Common myeloid progenitor, CD34-positive (primary cell): ENCODE data around the gene RPN2.
"Not testable (repeated sequence)": the region's sequence is repeated elsewhere in the genome, so short reads cannot be mapped to it uniquely, and the experiment has no call there.

Experiments used
- CTCF ChIA-PET: fragments of 350-600 bp; sonication (Branson Sonifier 250); formaldehyde crosslinking; loops from one replicate; lab custom pipeline; 2021; ENCODE audit warnings: antibody characterized with exemption; lab: Charles Lee
- POLR2A ChIA-PET: fragments of 350-600 bp; sonication (Branson Sonifier 250); formaldehyde crosslinking; loops from one replicate; lab custom pipeline; 2021; ENCODE audit warnings: antibody characterized with exemption; lab: Charles Lee
- DNase-seq, 3 donors: peaks; one replicate each; pipeline versions ENCODE4 v3.0.0 to v3.0.0-alpha.2; 2013
- H3K27ac ChIP-seq, 2 experiments: 1 replicate in 1 of 2; 2 replicates in 1 of 2; pipeline ENCODE4 v1.7.0; 2013; ENCODE audit warnings: inconsistent platforms in 2 of 2, low read length in 2 of 2, mild to moderate bottlenecking in 2 of 2, low read depth in 1 of 2, moderate library complexity in 1 of 2; ENCODE audit not compliant: severe bottlenecking in 2 of 2, insufficient read depth in 1 of 2, poor library complexity in 1 of 2
- H3K27me3 ChIP-seq, 5 experiments: replicated peaks in 2 of 5; 1 replicate in 3 of 5; 2 replicates in 2 of 5; pipeline versions ENCODE4 v1.6.1 to v1.7.0; 2013; ENCODE audit warnings: low read length in 4 of 5, mild to moderate bottlenecking in 2 of 5, moderate library complexity in 2 of 5, inconsistent platforms in 1 of 5; ENCODE audit not compliant: insufficient read depth in 5 of 5, control insufficient read depth in 4 of 5
- H3K36me3 ChIP-seq, 4 experiments: 1 replicate in 2 of 4; 2 replicates in 2 of 4; pipeline versions ENCODE4 v1.6.1 to v1.7.0; 2013; ENCODE audit warnings: low read length in 3 of 4, control low read depth in 1 of 4, mild to moderate bottlenecking in 1 of 4; ENCODE audit not compliant: control insufficient read depth in 4 of 4, insufficient read depth in 4 of 4
- H3K4me1 ChIP-seq, 4 experiments: 1 replicate in 3 of 4; 2 replicates in 1 of 4; pipeline versions ENCODE4 v1.6.1 to v1.7.1; 2013; ENCODE audit warnings: low read length in 3 of 4, mild to moderate bottlenecking in 3 of 4, control low read depth in 1 of 4, inconsistent platforms in 1 of 4, moderate library complexity in 1 of 4; ENCODE audit not compliant: control insufficient read depth in 4 of 4, insufficient read depth in 4 of 4; ENCODE audit errors: control extremely low read depth in 1 of 4
- H3K4me3 ChIP-seq, 7 experiments: 1 replicate in 4 of 7; 2 replicates in 3 of 7; pipeline versions ENCODE4 v1.5.1 to v1.7.0; 2013; ENCODE audit warnings: mild to moderate bottlenecking in 7 of 7, low read length in 6 of 7, moderate library complexity in 6 of 7, inconsistent platforms in 2 of 7, low read depth in 2 of 7, control low read depth in 1 of 7; ENCODE audit not compliant: insufficient read depth in 4 of 7, control insufficient read depth in 1 of 7; ENCODE audit errors: extremely low read depth in 1 of 7
- H3K9me3 ChIP-seq, 5 experiments: 1 replicate in 4 of 5; 2 replicates in 1 of 5; pipeline versions ENCODE4 v1.6.1 to v1.7.1; 2013; ENCODE audit warnings: low read length in 4 of 5, mild to moderate bottlenecking in 2 of 5, inconsistent platforms in 1 of 5, low read depth in 1 of 5, moderate library complexity in 1 of 5; ENCODE audit not compliant: control insufficient read depth in 4 of 5, insufficient read depth in 2 of 5; ENCODE audit errors: control extremely low read depth in 1 of 5
- WGBS: methylation state at CpG from one replicate; pipeline ENCODE4 v1.1.5; 2013; ENCODE audit not compliant: insufficient coverage; 5-methylcytosine and 5-hydroxymethylcytosine counted together

The RPN2 gene

GRCh38 chr20:37147250-37147649 lies 31.9 kb upstream of the RPN2 start:
- H3K4me1 ChIP-seq = no peaks in the 10 kb centered on the region
- CTCF ChIA-PET = no interaction called here
- 96% methylated on average over 3 of the region's 6 CpGs for WGBS
- H3K36me3 ChIP-seq = no peaks in the 10 kb centered on the region
- no peak for DNase-seq
- POLR2A ChIA-PET = no interaction called here
- no peak overlapping the region for H3K27ac ChIP-seq
- no peaks in the 10 kb centered on the region for H3K9me3 ChIP-seq
- H3K27me3 ChIP-seq = no peaks in the 10 kb centered on the region
- no peak overlapping the region for H3K4me3 ChIP-seq

GRCh38 chr20:37150864-37151263 lies 28.3 kb upstream of the RPN2 start:
- H3K4me1 ChIP-seq, CTCF ChIA-PET, H3K27me3 ChIP-seq, H3K27ac ChIP-seq, DNase-seq, H3K9me3 ChIP-seq, H3K4me3 ChIP-seq, POLR2A ChIA-PET, H3K36me3 ChIP-seq: not testable (repeated sequence)
- 96% methylated on average over 24 of the region's 33 CpGs for WGBS

- Histone ChIP-seq H3K27ac (no peak overlapping the region), H3K4me3 (no peak overlapping the region), H3K36me3 (no peaks in the 10 kb centered on the region), H3K4me1 (no peaks in the 10 kb centered on the region), H3K9me3 (no peaks in the 10 kb centered on the region), H3K27me3 (no peaks in the 10 kb centered on the region)
- DNase-seq = no peak
- ChIA-PET CTCF (interaction anchor here (1.2 kb wide), 1 partner anchor 10 kb away, joined by 3 read pairs; no protein-coding TSS in a partner anchor), POLR2A (no interaction called here)
- WGBS = no CpG with 5 or more reads among the region's 4 CpGs
Observed at GRCh38 chr20:37151529-37151928, 27.6 kb upstream of the RPN2 start.

GRCh38 chr20:37152284-37152683 lies 26.8 kb upstream of the RPN2 start:
- Histone ChIP-seq H3K36me3 (no peaks in the 10 kb centered on the region), H3K4me1 (no peaks in the 10 kb centered on the region), H3K4me3 (no peak overlapping the region), H3K9me3 (no peaks in the 10 kb centered on the region), H3K27me3 (no peaks in the 10 kb centered on the region), H3K27ac (no peak overlapping the region)
- 93% methylated on average over 4 of the region's 7 CpGs for WGBS
- DNase-seq = no peak
- ChIA-PET CTCF (interaction anchor here (1.2 kb wide), 1 partner anchor 9 kb away, joined by 3 read pairs; no protein-coding TSS in a partner anchor), POLR2A (no interaction called here)

GRCh38 chr20:37154684-37155298 lies 24.3 kb upstream of the RPN2 start:
- 99% methylated on average over 6 of the region's 6 CpGs for WGBS
- no peaks in the 10 kb centered on the region for H3K27me3 ChIP-seq
- H3K4me1 ChIP-seq = no peaks in the 10 kb centered on the region
- no peaks in the 10 kb centered on the region for H3K9me3 ChIP-seq
- no peak overlapping the region for H3K27ac ChIP-seq
- ChIA-PET POLR2A (no interaction called here), CTCF (interaction anchor here (1.9 kb wide), 1 partner anchor 22 kb away, joined by 5 read pairs; no protein-coding TSS in a partner anchor)
- no peaks in the 10 kb centered on the region for H3K36me3 ChIP-seq
- no peak overlapping the region for H3K4me3 ChIP-seq
- peak in 1 of 3 donors; percentile 6 for DNase-seq

GRCh38 chr20:37155987-37156386 lies 23.1 kb upstream of the RPN2 start:
- Histone ChIP-seq H3K27me3 (no peaks in the 10 kb centered on the region), H3K9me3 (no peaks in the 10 kb centered on the region), H3K27ac (no peak overlapping the region), H3K4me3 (no peak overlapping the region), H3K4me1 (no peaks in the 10 kb centered on the region), H3K36me3 (no peaks in the 10 kb centered on the region)
- ChIA-PET POLR2A (no interaction called here), CTCF (no interaction called here)
- WGBS = 99% methylated on average over 8 of the region's 9 CpGs
- no peak for DNase-seq

- H3K9me3 ChIP-seq = no peaks in the 10 kb centered on the region
- H3K4me1 ChIP-seq = no peaks in the 10 kb centered on the region
- H3K27me3 ChIP-seq = peaks cover 0 to 2% (median 0%) of the 10 kb centered on the region in 5 experiments
- no peak overlapping the region for H3K27ac ChIP-seq
- CTCF ChIA-PET = interaction anchor here (0.8 to 1.0 kb wide), 3 partner anchors 10 to 16 kb away, joined by 3 to 4 read pairs (median 4); no protein-coding TSS in a partner anchor
- DNase-seq = no peak
- POLR2A ChIA-PET = no interaction called here
- 100% methylated on average over 2 of the region's 4 CpGs for WGBS
- H3K4me3 ChIP-seq = no peak overlapping the region
- H3K36me3 ChIP-seq = no peaks in the 10 kb centered on the region
Observed at GRCh38 chr20:37158248-37158647, 20.9 kb upstream of the RPN2 start.
